Ishikawa (cell line): Measurements from ENCODE around the gene CRACR2B.
A peak's percentile ranks its signal among the peaks of the same experiment; 100 is the strongest.

ENCODE experiments used
- CEBPB ChIP-seq: IDR thresholded peaks from 2 replicates; pipeline ENCODE4 v1.6.1; 2012
- CREB1 ChIP-seq: IDR thresholded peaks from 2 replicates; pipeline ENCODE4 v1.6.1; 2012; ENCODE audit warnings: low read depth
- EGR1 ChIP-seq: IDR thresholded peaks from 2 replicates; pipeline ENCODE4 v1.6.1; 2012
- EP300 ChIP-seq: IDR thresholded peaks from 2 replicates; pipeline ENCODE4 v1.6.1; 2012; ENCODE audit warnings: borderline replicate concordance
- FOXM1 ChIP-seq: IDR thresholded peaks from 2 replicates; pipeline ENCODE4 v1.6.1; 2012; ENCODE audit warnings: low read depth, borderline replicate concordance
- NFIC ChIP-seq: IDR thresholded peaks from 2 replicates; pipeline ENCODE4 v1.6.1; 2012
- RAD21 ChIP-seq: IDR thresholded peaks from 2 replicates; pipeline ENCODE4 v1.6.1; 2012; ENCODE audit warnings: low read depth
- TAF1 ChIP-seq: IDR thresholded peaks from 2 replicates; pipeline ENCODE4 v1.6.1; 2012; ENCODE audit warnings: low read depth, mild to moderate bottlenecking
- TCF12 ChIP-seq: IDR thresholded peaks from 2 replicates; pipeline ENCODE4 v1.6.1; 2012; ENCODE audit warnings: low read depth
- TEAD4 ChIP-seq: IDR thresholded peaks from 2 replicates; pipeline ENCODE4 v1.6.1; 2012
- YY1 ChIP-seq: IDR thresholded peaks from 2 replicates; pipeline ENCODE4 v1.6.1; 2012; ENCODE audit warnings: low read depth
- ZBTB7A ChIP-seq: IDR thresholded peaks from 2 replicates; pipeline ENCODE4 v1.6.1; 2012; ENCODE audit warnings: low read depth
- TF ChIP-seq, protein P1 (sequence below): IDR thresholded peaks from 2 replicates; pipeline ENCODE4 v1.6.1; 2012
- TF ChIP-seq, protein P2 (sequence below): IDR thresholded peaks from 2 replicates; pipeline ENCODE4 v1.6.1; 2012; ENCODE audit warnings: low read depth, mild to moderate bottlenecking
- TF ChIP-seq, protein P3 (sequence below): IDR thresholded peaks from 2 replicates; pipeline ENCODE4 v1.6.1; 2012

The CRACR2B gene

DNA sequence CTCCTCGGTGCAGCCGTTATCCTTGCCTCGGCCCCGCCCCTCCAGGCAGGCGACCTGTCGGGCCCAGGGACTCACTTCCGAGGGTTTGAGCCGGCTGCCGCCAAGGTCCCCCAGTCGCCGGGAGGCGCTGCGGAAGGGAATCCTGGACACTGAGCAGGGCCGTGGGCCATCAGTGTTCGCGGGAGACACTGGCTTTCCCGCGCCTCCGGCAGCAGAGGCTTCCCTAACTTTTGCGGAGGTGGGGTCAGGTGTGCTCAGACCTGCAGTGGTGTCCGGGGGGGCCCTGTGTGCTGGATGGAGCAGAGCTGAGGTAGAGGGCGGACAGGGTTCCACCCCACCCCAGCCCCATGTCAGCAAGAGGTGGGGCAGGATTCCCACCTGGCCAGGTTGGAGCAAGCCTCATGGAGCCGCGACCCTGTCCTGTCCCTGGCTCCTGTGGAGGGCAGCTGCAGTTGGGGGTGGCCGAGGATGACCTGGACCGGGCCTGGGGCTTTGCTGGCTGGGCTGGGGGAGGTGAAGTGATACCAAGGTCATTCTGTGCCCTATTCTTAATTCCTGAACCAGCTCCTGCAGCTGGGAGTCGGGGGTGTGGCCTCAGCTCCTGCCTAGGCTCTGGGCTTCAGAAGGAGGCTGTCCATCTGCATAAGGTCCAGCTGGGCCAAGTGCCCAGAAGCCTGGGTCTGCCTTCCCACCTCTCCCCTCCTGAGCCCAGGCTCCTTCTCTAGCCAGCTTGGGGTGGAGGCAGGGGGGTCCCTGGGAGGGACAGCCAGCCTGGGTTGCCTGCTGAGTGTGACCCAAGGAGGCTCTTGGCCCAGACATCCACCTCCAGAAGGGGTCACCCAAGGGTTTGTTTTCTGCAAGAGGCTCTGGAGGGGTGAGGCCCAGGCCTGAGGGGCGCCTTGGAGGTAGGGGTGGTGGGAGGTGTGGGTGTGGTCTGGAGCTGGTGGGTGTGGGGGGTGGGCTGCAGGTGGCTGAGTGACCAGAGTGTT is 23.4 kb downstream of the CRACR2B start:
- TF ChIP-seq CREB1 (no peak), RAD21 (peak; percentile 41; the same call in 1 of the 2 replicates)

DNA sequence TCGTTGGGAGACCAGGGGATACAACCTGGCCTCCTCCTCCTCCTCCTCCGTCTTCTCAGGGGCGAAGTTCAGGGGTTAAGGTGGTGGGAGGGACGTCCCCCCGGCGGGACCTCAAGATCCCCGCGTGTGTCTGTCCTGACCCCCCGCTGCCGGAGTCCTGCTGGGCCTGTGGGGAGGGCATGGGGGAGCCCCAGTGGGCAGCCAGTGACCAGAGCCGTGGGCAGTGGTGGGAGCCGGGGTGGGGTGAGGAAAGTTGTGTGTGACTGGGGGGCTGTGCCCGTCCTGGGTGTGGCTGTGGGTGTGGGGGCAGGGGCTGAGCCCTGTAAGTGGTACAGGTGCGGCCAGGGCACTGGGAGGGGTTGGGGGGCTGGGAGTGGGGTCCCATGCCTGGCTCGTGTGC is 25.0 kb downstream of the CRACR2B start:
- TF ChIP-seq EGR1 = no peak
- TF ChIP-seq CREB1 = no peak
- TF ChIP-seq NFIC = no peak
- TF ChIP-seq, protein P1, sequence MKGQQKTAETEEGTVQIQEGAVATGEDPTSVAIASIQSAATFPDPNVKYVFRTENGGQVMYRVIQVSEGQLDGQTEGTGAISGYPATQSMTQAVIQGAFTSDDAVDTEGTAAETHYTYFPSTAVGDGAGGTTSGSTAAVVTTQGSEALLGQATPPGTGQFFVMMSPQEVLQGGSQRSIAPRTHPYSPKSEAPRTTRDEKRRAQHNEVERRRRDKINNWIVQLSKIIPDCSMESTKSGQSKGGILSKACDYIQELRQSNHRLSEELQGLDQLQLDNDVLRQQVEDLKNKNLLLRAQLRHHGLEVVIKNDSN = no peak

DNA sequence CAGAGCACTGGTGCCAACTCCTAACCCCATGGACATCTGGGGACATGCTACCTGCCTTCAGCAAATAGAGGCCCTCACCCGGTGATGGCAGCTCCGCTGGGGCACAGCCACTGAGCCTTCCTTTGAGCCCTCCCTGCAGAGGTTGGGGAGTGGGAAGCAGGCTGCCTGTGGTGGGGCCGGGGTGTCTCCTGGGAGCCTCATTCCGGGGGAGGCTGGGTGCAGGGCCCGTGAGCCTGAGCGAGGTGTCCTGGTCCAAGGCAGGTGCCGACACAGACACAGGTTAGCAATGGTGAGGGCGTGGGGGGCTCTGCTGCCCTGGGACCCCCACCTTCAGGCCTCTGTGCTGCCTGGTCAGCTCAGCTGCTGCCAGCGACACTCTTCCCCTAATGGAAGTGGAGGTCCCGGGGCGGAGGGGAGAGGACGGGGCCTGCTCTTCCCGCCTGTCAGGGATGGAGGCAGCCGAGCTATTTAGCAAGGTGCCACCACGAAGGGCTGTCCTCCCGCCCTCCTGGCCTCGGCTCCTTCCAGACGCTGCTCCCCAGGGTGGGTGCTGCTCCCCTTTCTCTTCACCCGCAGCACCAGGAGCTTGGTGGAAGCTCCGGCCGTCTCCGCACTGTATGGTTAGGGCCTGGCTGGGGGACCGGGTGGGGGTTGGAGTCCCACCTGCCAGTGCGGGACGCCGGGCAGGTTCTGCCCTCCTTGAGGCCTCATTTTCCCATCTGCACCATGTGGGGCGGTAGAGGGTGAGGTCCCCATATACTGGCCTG is 26.1 kb downstream of the CRACR2B start:
- TF ChIP-seq TCF12 (no peak), CEBPB (no peak), EGR1 (no peak), TAF1 (no peak), NFIC (no peak), ZBTB7A (no peak), CREB1 (no peak), TEAD4 (no peak), FOXM1 (no peak), EP300 (no peak), YY1 (no peak), RAD21 (no peak)
- TF ChIP-seq, protein P2, sequence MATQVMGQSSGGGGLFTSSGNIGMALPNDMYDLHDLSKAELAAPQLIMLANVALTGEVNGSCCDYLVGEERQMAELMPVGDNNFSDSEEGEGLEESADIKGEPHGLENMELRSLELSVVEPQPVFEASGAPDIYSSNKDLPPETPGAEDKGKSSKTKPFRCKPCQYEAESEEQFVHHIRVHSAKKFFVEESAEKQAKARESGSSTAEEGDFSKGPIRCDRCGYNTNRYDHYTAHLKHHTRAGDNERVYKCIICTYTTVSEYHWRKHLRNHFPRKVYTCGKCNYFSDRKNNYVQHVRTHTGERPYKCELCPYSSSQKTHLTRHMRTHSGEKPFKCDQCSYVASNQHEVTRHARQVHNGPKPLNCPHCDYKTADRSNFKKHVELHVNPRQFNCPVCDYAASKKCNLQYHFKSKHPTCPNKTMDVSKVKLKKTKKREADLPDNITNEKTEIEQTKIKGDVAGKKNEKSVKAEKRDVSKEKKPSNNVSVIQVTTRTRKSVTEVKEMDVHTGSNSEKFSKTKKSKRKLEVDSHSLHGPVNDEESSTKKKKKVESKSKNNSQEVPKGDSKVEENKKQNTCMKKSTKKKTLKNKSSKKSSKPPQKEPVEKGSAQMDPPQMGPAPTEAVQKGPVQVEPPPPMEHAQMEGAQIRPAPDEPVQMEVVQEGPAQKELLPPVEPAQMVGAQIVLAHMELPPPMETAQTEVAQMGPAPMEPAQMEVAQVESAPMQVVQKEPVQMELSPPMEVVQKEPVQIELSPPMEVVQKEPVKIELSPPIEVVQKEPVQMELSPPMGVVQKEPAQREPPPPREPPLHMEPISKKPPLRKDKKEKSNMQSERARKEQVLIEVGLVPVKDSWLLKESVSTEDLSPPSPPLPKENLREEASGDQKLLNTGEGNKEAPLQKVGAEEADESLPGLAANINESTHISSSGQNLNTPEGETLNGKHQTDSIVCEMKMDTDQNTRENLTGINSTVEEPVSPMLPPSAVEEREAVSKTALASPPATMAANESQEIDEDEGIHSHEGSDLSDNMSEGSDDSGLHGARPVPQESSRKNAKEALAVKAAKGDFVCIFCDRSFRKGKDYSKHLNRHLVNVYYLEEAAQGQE = no peak
- TF ChIP-seq, protein P1 = no peak
- TF ChIP-seq, protein P3, sequence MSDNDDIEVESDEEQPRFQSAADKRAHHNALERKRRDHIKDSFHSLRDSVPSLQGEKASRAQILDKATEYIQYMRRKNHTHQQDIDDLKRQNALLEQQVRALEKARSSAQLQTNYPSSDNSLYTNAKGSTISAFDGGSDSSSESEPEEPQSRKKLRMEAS = no peak

DNA sequence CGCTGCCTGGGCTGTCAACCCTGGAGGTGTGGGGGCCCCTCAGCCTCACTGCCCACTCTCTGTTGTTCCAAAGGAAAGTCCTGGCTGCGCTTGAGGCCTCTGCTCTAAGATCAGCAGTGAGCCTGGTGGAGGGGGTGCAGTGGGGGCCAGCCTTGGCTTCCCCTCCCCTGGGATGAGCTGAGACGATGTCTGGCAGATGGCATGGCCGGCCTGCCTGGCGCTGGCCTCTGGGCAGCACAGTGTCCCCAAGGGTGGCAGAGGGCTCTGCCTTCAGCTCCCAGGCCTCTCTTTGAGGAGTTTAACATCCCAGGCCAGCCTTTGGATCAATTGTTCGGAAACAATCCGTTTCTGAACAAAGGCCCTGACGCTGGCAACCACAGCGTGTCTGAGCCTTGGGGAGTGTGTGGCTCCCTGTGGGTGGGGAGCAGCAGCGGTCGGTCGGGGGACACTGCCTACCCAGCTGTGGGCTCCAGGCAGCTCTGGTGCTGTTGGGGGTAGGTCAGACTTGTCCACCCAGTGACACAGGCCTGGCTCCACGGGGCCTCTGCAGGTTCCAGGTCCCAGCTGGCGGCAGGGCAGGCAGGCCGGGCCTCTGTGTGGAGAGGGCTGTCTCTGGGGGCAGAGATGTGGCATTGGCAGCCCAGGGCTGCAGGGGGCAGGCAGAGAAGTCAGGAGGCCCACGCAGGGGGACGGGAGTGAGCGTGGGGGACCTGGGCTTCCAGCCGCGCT is 27.0 kb downstream of the CRACR2B start:
- TF ChIP-seq NFIC = no peak
- TF ChIP-seq, protein P2 = no peak
- TF ChIP-seq FOXM1 = no peak
- no peak for TF ChIP-seq ZBTB7A
- no peak for TF ChIP-seq RAD21
- TF ChIP-seq, protein P3 = no peak
- no peak for TF ChIP-seq CREB1
- no peak for TF ChIP-seq TAF1
- TF ChIP-seq EP300 = no peak
- no peak for TF ChIP-seq TEAD4

DNA sequence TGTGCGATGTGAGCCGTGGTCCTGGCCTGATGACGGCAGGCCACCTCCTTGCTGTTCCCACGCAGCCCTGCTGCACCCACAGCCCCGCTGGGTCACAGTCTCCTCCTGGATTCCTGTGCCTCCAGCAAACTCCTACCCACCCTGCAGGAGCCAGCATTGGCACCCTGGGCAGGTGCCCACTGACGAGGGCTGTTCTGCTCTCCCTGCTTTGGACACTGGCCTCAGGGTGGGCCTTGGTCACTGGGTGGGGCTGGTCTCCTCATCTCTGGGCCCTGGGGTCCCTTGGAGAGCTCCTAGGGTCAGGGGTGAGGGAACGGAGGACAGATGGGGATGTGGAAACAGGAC is 27.6 kb downstream of the CRACR2B start:
- TF ChIP-seq ZBTB7A = no peak
- no peak for TF ChIP-seq TCF12
- TF ChIP-seq RAD21 = no peak
- TF ChIP-seq CEBPB = no peak
- TF ChIP-seq YY1 = no peak
- no peak for TF ChIP-seq EGR1
- no peak for TF ChIP-seq CREB1
- no peak for TF ChIP-seq TAF1
